C4-2B (cell line): Measurements from ENCODE around the gene GARRE1.

Source experiments
- CTCF ChIP-seq: fragments of 450-650 bp; conservative IDR thresholded peaks from 2 replicates; pipeline ENCODE4 v1.5.1; 2017; ENCODE audit warnings: mild to moderate bottlenecking
- ZFX ChIP-seq: fragments of 450-650 bp; IDR thresholded peaks from 2 replicates; pipeline ENCODE4 v1.6.1; 2017

- no peak for TF ChIP-seq CTCF
- no peak for TF ChIP-seq ZFX
Observed at GRCh38 chr19:34278783-34279182, 24.4 kb downstream of the GARRE1 start.
